Measurements from ENCODE around the gene SLC5A3. TPM values are rescaled to one million over a fixed set of nuclear protein-coding genes. Genes with fewer than 3 reads are reported as not detected.

Gene SLC5A3
- total and polyA plus RNA-seq, 2 experiments from 2014 or later = 6.2 to 32.7 TPM

DNA sequence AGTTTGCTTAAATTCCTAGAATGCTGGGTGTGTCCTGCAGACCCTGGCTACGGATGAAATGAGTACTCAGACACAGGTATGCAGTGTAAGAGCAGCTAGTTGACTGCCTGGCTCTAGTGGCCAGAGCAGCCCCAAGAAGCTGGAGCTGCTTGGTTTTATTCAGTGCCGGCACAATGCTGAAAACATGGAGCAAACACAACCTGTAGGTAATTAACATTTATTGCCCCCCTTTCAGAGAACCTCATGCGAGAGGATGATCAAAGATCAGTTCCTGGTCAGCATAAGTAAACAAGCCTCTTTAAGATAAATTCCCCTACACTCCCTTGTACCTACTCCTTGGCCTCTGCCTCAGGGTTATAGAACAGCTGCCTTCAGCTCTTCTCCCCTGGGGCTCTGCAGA is 43.2 kb downstream of the SLC5A3 start:
- peaks cover 21% of the 10 kb centered on the region for H3K36me3 Mint-ChIP-seq (ENCODE audit: low read depth)
- peaks cover 92% of the 10 kb centered on the region for H3K79me2 ChIP-seq (replicated peaks; ENCODE audit: insufficient read depth)
- H3K4me1 ChIP-seq (ENCODE audit: insufficient read depth) = peaks cover 36% of the 10 kb centered on the region
- H3K27me3 Mint-ChIP-seq (ENCODE audit: insufficient read depth, low read depth, poor library complexity) = no peaks in the 10 kb centered on the region
- no peaks in the 10 kb centered on the region for H3F3A ChIP-seq (replicated peaks; ENCODE audit: low read depth)
- no peak for DNase-seq (ENCODE audit: low spot score)
- no peak overlapping the region; the same call in 1 of the 2 replicates for H3K27ac Mint-ChIP-seq
- H4K20me1 ChIP-seq (replicated peaks; ENCODE audit: insufficient read depth) = peaks cover 31% of the 10 kb centered on the region
- no peak overlapping the region for H3K27ac ChIP-seq (ENCODE audit: low read depth)
- peaks cover 33% of the 10 kb centered on the region for H3K4me1 Mint-ChIP-seq
- no peak overlapping the region for H3K4me3 Mint-ChIP-seq
- H3K4me2 ChIP-seq = no peak overlapping the region
- H3K9me3 Mint-ChIP-seq = peaks cover 3% of the 10 kb centered on the region; the same call in 1 of the 3 replicates
- no peak for ATAC-seq
- H3K36me3 ChIP-seq (ENCODE audit: insufficient read depth) = no peaks in the 10 kb centered on the region
- no peaks in the 10 kb centered on the region for H3K27me3 ChIP-seq (ENCODE audit: insufficient read depth)
- no peaks in the 10 kb centered on the region; the same call in 1 of the 2 replicates for H3K9me2 ChIP-seq (ENCODE audit: insufficient read depth)
- no peak overlapping the region for H3K4me3 ChIP-seq
- TF ChIP-seq ZNF331 (CRISPR knock-in tag; IDR thresholded peaks at IDR 0.05; ENCODE audit: low read depth) (no peak), ETS1 (IDR thresholded peaks at IDR 0.05) (no peak), CREB1 (CRISPR knock-in tag; IDR thresholded peaks at IDR 0.05; ENCODE audit: low read depth) (no peak), JUNB (IDR thresholded peaks at IDR 0.05; ENCODE audit: unreplicated experiment) (no peak), REST (IDR thresholded peaks at IDR 0.05; ENCODE audit: unreplicated experiment) (no peak), ZNF114 (CRISPR knock-in tag; IDR thresholded peaks at IDR 0.05) (no peak), STAT1 (IDR thresholded peaks at IDR 0.05; ENCODE audit: unreplicated experiment) (no peak), POLR2AphosphoS5 (IDR thresholded peaks at IDR 0.05; ENCODE audit: low read depth) (no peak), NANOG (IDR thresholded peaks at IDR 0.05; ENCODE audit: borderline replicate concordance) (no peak), EZH2phosphoT487 (IDR thresholded peaks at IDR 0.05; ENCODE audit: unreplicated experiment) (no peak), EZH2 (IDR thresholded peaks at IDR 0.05; ENCODE audit: low read depth, unreplicated experiment) (no peak)
- TF ChIP-seq, protein P1, sequence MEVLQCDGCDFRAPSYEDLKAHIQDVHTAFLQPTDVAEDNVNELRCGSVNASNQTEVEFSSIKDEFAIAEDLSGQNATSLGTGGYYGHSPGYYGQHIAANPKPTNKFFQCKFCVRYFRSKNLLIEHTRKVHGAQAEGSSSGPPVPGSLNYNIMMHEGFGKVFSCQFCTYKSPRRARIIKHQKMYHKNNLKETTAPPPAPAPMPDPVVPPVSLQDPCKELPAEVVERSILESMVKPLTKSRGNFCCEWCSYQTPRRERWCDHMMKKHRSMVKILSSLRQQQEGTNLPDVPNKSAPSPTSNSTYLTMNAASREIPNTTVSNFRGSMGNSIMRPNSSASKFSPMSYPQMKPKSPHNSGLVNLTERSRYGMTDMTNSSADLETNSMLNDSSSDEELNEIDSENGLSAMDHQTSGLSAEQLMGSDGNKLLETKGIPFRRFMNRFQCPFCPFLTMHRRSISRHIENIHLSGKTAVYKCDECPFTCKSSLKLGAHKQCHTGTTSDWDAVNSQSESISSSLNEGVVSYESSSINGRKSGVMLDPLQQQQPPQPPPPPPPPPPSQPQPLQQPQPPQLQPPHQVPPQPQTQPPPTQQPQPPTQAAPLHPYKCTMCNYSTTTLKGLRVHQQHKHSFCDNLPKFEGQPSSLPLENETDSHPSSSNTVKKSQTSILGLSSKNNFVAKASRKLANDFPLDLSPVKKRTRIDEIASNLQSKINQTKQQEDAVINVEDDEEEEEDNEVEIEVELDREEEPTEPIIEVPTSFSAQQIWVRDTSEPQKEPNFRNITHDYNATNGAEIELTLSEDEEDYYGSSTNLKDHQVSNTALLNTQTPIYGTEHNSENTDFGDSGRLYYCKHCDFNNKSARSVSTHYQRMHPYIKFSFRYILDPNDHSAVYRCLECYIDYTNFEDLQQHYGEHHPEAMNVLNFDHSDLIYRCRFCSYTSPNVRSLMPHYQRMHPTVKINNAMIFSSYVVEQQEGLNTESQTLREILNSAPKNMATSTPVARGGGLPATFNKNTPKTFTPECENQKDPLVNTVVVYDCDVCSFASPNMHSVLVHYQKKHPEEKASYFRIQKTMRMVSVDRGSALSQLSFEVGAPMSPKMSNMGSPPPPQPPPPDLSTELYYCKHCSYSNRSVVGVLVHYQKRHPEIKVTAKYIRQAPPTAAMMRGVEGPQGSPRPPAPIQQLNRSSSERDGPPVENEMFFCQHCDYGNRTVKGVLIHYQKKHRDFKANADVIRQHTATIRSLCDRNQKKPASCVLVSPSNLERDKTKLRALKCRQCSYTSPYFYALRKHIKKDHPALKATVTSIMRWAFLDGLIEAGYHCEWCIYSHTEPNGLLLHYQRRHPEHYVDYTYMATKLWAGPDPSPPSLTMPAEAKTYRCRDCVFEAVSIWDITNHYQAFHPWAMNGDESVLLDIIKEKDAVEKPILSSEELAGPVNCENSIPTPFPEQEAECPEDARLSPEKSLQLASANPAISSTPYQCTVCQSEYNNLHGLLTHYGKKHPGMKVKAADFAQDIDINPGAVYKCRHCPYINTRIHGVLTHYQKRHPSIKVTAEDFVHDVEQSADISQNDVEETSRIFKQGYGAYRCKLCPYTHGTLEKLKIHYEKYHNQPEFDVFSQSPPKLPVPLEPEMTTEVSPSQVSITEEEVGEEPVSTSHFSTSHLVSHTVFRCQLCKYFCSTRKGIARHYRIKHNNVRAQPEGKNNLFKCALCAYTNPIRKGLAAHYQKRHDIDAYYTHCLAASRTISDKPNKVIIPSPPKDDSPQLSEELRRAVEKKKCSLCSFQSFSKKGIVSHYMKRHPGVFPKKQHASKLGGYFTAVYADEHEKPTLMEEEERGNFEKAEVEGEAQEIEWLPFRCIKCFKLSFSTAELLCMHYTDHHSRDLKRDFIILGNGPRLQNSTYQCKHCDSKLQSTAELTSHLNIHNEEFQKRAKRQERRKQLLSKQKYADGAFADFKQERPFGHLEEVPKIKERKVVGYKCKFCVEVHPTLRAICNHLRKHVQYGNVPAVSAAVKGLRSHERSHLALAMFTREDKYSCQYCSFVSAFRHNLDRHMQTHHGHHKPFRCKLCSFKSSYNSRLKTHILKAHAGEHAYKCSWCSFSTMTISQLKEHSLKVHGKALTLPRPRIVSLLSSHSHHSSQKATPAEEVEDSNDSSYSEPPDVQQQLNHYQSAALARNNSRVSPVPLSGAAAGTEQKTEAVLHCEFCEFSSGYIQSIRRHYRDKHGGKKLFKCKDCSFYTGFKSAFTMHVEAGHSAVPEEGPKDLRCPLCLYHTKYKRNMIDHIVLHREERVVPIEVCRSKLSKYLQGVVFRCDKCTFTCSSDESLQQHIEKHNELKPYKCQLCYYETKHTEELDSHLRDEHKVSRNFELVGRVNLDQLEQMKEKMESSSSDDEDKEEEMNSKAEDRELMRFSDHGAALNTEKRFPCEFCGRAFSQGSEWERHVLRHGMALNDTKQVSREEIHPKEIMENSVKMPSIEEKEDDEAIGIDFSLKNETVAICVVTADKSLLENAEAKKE (CRISPR knock-in tag; IDR thresholded peaks at IDR 0.05) = no peak
- TF ChIP-seq, protein P2, sequence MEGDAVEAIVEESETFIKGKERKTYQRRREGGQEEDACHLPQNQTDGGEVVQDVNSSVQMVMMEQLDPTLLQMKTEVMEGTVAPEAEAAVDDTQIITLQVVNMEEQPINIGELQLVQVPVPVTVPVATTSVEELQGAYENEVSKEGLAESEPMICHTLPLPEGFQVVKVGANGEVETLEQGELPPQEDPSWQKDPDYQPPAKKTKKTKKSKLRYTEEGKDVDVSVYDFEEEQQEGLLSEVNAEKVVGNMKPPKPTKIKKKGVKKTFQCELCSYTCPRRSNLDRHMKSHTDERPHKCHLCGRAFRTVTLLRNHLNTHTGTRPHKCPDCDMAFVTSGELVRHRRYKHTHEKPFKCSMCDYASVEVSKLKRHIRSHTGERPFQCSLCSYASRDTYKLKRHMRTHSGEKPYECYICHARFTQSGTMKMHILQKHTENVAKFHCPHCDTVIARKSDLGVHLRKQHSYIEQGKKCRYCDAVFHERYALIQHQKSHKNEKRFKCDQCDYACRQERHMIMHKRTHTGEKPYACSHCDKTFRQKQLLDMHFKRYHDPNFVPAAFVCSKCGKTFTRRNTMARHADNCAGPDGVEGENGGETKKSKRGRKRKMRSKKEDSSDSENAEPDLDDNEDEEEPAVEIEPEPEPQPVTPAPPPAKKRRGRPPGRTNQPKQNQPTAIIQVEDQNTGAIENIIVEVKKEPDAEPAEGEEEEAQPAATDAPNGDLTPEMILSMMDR (conservative IDR thresholded peaks at IDR 0.05; ENCODE audit: low read depth in 2 of 2) = no peak
- H2AFZ ChIP-seq = no peak overlapping the region

Measured in GM23338 (cell line).